Activated naive CD8-positive, alpha-beta T cell treated with anti-CD3 and anti-CD28 coated beads, Interleukin-2, amount 50 U/mL, for 16 hours (primary cell): ENCODE data around the gene PMAIP1.

Experiments
- DNase-seq: peaks from one replicate; pipeline ENCODE4 v3.0.0-alpha.2; 2020; ENCODE audit warnings: low read depth, low spot score

PMAIP1 gene

DNA sequence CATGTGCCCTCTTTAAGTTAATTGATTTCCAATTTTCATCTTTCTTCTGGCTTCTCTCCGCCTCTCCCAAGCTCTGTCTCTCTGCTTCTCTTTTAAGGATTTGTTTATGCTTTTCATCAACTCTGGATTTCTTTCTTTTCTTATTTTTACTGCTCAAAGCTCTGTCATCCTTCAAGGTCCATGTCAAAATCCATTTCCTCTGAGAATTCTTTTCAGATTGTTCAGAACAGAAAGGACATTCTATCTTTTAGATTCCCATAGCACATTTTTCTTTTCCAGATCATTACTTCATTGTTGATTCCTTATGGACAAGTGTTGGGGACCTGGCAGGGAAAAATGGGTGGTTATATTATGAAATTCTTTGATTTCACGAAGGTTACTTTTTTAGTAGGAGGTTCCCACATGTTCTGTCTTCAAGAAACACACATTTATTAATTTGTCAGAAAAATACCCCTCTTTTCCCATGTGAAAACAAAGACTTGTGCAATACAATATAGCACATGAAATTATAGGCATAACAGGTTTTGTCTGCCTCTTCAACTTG lies 12.3 kb downstream of the PMAIP1 start:
- DNase-seq = no peak

DNA sequence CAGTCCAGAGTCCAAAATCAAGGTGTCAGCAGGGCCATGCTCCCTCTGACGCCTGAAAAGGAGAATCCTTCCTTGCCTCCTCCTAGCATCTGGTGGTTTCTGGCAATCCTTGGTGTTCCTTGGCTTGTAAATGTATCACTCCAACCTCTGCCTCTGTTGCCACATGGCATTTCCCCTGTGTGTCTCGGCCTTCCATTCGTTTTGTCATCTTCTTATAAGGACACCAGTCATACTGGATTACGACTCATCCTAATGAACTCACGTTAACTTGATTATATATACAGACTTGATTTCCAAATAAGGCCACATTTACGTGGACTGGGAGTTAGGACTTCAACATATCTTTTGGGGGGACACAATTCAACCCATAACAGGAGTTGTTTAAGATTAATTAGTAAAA lies 15.8 kb downstream of the PMAIP1 start:
- no peak for DNase-seq

DNA sequence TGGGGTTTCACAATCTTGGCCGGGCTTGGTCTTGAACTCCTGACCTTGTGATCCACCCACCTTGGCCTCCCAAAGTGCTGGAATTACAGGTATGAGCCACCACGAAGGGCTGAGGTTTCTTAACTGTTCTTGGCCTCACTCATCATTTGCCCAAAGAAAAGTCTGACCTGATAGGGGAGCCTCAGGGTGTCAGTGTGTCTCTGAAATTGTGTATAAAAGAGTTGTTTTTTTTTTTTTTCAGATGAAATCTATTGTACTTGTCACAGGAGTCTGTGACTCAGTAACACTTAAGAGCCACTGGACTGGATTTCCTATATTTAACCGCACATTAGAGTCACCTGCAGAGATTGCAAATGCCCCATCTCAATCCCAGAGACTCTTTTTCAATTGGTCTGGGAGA lies 16.9 kb downstream of the PMAIP1 start:
- no peak for DNase-seq

DNA sequence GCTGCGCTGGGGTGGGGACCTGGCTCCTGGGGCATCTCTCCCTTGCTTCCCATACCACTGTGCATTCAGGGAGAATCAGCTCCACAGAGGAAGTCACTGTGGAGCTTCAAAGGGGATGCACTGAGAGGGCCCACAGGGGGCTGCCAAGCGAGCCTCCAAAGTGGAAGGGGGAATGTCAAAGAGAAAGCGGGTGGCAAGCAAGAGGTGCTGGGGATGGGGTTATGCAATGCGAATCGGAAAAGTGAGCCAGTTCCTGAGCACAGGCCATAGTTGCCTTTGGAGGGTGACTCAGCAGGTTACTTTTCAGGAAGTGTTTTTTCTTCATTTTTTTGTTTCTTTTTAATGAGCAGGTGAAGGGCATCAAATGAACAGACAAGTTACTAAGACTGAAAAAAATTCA lies 17.6 kb downstream of the PMAIP1 start:
- no peak for DNase-seq

DNA sequence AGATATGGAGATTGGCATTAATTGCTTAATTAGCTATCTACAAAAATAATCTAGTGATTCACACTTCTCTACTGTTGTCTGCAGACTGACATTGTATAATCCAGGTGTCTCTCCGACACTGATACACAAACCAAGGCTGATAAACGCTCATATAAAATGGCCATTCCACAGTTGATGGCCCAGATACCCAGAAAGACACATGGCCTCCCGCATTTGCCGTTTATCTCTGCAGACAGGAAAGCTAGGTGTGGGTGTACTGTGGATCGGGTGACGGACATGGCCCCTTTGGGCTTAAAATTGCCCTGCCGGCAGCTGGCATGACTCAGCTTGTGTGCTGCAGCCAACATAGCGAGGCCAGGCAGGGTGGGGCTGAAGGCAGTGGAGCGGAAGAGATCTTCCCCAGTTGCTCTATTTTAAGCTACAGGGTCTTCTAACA lies 18.5 kb downstream of the PMAIP1 start:
- DNase-seq = no peak

- DNase-seq = no peak
Measured at GRCh38 chr18:59918997-59919396, 19.2 kb downstream of the PMAIP1 start.

DNA sequence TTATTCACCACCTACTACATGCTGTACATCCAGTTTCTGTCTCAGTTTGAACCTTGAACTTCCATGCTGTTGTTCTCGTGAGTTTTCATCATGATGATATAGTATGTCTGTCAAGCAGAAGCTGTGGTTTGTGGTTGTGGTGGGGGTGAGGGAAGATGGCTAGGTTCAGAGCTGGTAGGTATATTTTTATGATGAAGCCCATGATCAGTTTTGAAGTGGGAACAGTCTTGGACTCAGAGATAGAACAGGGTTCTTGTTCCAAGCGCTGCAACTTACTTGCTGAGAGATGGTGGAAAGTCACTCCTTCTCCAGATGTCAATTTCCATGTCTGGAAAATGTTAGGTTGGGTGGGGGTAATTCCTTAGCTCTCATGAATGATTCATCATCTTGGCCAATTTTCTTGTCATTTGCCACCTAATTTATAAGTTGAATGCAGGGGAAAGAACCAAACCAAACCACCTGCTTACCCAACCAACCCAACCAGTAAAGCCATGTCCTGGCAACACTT lies 21.6 kb downstream of the PMAIP1 start:
- no peak for DNase-seq

DNA sequence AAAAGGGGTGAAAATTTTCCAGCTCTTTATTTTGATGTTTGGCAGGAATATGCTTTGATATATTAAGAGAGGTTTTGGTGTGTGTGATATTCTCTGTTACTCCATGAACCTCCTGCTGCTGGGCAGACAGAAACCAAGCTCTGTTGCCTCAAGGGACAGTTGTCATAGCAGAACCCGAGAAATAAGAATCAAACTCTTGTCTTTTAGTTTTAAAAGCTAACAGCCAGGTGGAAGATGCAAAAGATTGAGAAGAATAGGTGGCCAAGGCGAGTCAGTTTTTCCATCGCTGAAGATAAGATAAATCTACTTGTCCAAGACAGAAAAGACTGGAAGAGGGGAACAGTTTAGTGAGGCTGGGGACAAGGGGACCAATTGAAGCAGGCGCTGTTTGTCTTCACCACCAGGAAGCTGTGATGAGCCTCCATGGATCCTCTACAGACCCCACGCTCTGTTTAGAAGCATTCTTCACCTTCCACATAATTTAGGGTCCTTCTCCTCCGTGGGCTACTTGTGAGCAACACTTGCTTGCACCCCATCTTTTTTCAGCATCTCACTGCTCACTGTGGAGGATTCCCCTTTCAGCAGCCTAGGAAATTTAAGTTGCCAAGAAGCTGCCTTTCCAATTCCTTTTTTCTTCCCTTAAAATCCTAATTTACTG lies 23.9 kb downstream of the PMAIP1 start:
- DNase-seq = no peak

DNA sequence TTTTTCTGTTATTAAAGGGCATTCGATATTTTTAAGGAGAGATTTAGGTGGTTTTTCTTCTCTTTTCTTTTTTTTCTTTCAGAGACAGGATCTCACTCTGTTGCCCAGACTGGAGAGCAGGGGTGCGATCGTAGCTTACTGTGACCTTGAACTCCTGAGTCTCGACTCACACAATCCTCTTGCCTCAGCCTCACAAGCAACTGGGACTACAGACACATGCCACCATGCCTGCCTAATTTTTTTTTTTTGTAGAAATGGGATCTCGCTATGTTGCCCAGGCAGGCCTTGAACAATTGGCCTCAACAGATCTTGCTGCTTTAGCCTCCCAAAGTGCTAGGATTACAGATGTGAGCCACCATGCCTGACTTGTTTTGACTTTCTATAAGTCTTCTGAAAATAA lies 26.3 kb downstream of the PMAIP1 start:
- DNase-seq = no peak

DNA sequence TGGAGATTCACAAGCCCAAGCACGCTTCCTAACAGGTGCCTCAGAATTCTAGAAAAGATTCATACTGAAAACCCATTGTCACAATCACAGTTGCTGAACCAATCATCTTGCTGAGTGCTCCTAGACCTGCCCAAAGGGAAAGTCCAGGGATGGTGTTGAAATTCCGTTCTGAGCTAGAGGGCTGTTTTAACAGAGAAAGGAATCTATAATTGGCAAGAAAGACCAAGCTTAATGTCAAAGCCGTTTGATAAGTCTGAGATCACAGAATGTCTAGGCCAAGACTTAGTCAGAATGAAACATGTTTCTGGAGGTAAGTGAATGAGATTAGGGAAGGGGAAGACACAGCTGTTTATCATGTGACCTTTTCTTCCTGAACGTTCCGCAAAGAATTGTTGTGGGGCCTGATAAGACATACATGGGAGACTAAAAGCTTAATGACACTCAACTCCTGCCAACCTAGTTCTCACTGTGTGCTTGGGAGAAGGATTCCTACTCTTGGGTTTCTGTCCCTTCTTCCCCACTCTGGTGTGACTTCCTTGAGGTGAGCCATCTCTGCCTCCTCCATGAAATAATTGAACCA lies 27.5 kb downstream of the PMAIP1 start:
- DNase-seq = no peak

- DNase-seq = no peak
Measured at GRCh38 chr18:59928201-59928600, 28.4 kb downstream of the PMAIP1 start.

- no peak for DNase-seq
Measured at GRCh38 chr18:59929621-59930295, 30.0 kb downstream of the PMAIP1 start.

- DNase-seq = no peak
Measured at GRCh38 chr18:59932401-59932800, 32.6 kb downstream of the PMAIP1 start.

GRCh38 chr18:59938676-59939075 lies 38.9 kb downstream of the PMAIP1 start:
- no peak for DNase-seq

GRCh38 chr18:59939127-59939526 lies 39.3 kb downstream of the PMAIP1 start:
- no peak for DNase-seq

DNA sequence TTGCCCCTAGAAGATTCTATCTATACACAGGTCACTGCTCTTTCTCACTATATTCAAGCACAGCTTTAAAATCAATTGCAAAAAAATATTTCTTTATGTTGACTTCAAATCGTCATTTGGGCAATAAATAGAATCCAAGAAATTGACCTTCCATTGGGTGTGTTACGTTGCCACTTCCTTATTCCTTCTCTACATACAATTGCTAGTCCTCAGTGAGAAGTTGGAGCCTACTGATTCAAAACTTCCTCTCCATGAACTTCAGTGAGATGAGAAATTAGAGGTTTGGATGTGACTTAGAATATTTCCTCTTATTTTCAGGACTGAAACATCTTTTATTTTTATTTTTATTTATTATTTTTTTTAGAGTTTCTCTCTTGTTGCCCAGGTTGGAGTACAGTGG lies 40.3 kb downstream of the PMAIP1 start:
- DNase-seq = no peak

DNA sequence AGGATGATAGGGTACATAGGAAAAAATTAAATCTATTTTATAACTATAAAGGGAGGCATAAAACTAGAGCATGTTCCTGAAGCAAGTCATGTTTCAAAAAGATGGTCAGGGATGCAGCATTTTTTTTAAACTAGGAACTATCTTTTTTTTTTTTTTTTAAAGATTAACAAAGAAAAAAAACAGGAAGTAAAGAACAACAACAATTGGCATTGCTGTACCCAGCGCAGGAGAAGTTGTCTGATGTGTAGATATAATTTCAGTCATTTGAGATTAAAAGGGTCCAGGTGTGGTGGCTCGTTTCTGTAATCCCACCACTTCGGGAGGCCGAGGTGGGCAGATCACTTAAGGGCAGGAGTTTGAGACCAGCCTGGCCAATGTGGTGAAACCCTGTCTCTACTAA lies 41.5 kb downstream of the PMAIP1 start:
- no peak for DNase-seq

DNA sequence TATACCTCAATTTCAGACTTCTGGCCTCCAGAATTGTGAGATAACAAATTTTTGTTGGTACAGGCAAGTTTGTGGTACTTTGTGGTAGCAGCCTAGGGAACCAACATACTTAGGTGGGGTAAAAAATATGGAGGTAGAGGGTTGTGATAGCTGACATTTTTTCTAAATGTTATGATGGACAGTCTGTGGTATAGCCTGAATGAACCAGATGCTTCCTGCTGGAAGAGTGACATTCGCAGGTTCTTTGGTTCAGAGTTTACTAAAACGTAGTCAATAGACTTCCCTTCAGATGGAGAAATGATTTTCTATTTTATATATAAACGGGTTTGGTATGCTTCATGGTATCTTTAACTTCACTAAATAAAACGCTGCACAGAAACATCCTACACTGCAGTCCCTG lies 42.8 kb downstream of the PMAIP1 start:
- DNase-seq = no peak

DNA sequence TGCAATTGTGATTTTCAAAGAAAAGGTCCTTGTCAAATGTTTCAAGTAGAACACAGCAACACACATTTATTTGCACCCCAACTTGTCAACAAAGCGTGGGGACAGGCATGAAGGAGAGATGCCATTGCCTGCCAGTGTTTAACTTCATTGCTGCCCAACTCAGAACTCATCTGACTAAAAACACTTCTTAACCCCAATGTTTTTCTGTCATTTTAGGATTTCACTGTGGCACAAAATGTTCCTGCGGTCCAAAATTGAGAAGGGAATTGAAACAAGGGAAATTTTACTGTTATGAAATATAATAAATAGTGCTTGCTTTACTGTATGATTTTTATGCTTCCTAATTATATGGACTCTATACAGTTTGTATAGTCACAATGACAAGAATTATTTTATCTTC lies 45.7 kb downstream of the PMAIP1 start:
- DNase-seq = no peak

DNA sequence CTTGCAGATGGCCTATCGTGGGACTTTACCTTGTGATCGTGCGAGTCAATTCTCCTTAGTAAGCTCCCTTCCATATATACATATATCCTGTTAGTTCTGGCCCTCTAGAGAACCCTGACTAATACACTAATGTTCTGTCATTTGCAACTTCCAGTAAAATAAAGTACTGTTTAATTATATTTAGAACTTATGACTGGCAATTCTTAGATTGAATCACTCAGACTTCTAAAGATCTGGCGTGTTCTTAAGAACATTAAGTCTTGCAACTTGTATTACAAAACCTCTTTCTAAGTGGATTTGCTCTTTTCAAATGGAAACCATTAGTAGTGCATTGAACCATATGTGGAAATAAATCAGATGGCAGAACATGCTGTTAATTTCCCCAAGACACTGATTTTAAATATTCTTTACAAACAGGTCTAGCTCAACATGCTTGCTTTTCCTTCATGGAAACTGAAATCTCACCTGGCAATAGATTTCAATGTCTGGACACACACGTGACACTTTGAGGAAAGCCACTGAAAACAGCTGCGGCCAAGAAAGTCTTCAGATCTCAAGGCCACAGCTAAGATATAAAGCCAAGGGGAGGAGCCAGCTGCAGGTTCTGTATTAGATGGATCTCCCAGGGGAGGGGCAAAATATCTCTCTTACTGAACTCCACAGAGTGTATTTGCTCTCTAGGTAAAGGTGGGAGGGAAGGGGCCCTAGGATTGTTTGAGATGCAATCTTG lies 50.6 kb downstream of the PMAIP1 start:
- no peak for DNase-seq

GRCh38 chr18:59951591-59951990 lies 51.8 kb downstream of the PMAIP1 start:
- no peak for DNase-seq
